ENCODE data around the gene ULK3. TPM values are rescaled to one million over a fixed set of nuclear protein-coding genes. Genes with fewer than 3 reads are reported as not detected.

ULK3 gene
- total and polyA plus RNA-seq, 2 of the 4 experiments (the other 2 are of a cell fraction) = 11.8 to 22.7 TPM

GRCh38 chr15:74825866-74826265, 17.1 kb downstream of the ULK3 start:
- H4K91ac ChIP-seq (ENCODE audit: insufficient read depth, low read depth, low read length) = no peak overlapping the region
- H3K79me1 ChIP-seq (ENCODE audit: low read depth in 1 of 2, low read length in 2 of 2) = no peaks in the 10 kb centered on the region
- H3K9ac ChIP-seq (ENCODE audit: low read depth, low read length) = no peak overlapping the region
- intact Hi-C loops (cut with micrococcal nuclease) (no loop called here), dilution Hi-C loops (cut with HindIII; ENCODE audit: low sequenced_read_pairs, unreplicated experiment) (no loop called here), in situ Hi-C loops (cut with MboI; ENCODE audit: low sequenced_read_pairs) (no loop called here)
- no peak overlapping the region for H3K4me2 ChIP-seq (ENCODE audit: low read depth, low read length)
- no peak for TF ChIP-seq BHLHE40 (IDR thresholded peaks at IDR 0.05; ENCODE audit: low read depth, low read length)
- TF ChIP-seq FOS (IDR thresholded peaks at IDR 0.05; ENCODE audit: low read depth, low read length) = no peak
- no peak for TF ChIP-seq MXI1 (IDR thresholded peaks at IDR 0.05; ENCODE audit: borderline replicate concordance, low read depth, low read length)
- no peak for TF ChIP-seq RCOR1 (IDR thresholded peaks at IDR 0.05; ENCODE audit: insufficient replicate concordance, low read length)
- TF ChIP-seq POLR2A (IDR thresholded peaks at IDR 0.05; ENCODE audit: low read depth, low read length) = no peak
- TF ChIP-seq CHD1 (IDR thresholded peaks at IDR 0.05; ENCODE audit: low read depth, low read length) = no peak
- no peak for TF ChIP-seq SMC3 (IDR thresholded peaks at IDR 0.05; ENCODE audit: low read depth, low read length)
- no peak for TF ChIP-seq CTCF (conservative IDR thresholded peaks at IDR 0.05; ENCODE audit: low read depth, low read length)
- TF ChIP-seq MAZ (IDR thresholded peaks at IDR 0.05; ENCODE audit: borderline replicate concordance, low read depth, low read length) = no peak
- no peak for TF ChIP-seq USF2 (IDR thresholded peaks at IDR 0.05; ENCODE audit: low read depth, low read length)
- no peak for TF ChIP-seq NFE2L2 (IDR thresholded peaks at IDR 0.05; ENCODE audit: low read depth, low read length)
- no peak for TF ChIP-seq RAD21 (IDR thresholded peaks at IDR 0.05; ENCODE audit: low read length)
- TF ChIP-seq CEBPB (IDR thresholded peaks at IDR 0.05; ENCODE audit: low read depth, low read length) = no peak
- TF ChIP-seq RFX5 (IDR thresholded peaks at IDR 0.05; ENCODE audit: low read depth, low read length) = no peak
- no peak for TF ChIP-seq MAFK (IDR thresholded peaks at IDR 0.05; ENCODE audit: low read depth, low read length)
- TF ChIP-seq ELK1 (IDR thresholded peaks at IDR 0.05; ENCODE audit: borderline replicate concordance, low read depth, low read length) = no peak
- H3K36me3 ChIP-seq (ENCODE audit: control insufficient read depth, insufficient read depth, low read length) = no peaks in the 10 kb centered on the region
- no peak for ATAC-seq (ENCODE audit: low read depth)
- no peaks in the 10 kb centered on the region for H3K4me1 ChIP-seq (ENCODE audit: control insufficient read depth, insufficient read depth, low read length)
- ChIA-PET CTCF (no interaction called here), POLR2A (ENCODE audit: unreplicated experiment) (no interaction called here)
- no peak for DNase-seq
- H3K14ac ChIP-seq (replicated peaks; ENCODE audit: low read depth, low read length) = no peak overlapping the region
- no peak overlapping the region for H2AFZ ChIP-seq (replicated peaks; ENCODE audit: low read length, poor library complexity)
- H3K23ac ChIP-seq (ENCODE audit: low read depth, low read length) = no peak overlapping the region
- no peaks in the 10 kb centered on the region for H3K9me1 ChIP-seq (ENCODE audit: insufficient read depth, low read length)
- H2AK5ac ChIP-seq (ENCODE audit: low read depth, low read length) = no peak overlapping the region
- H2BK15ac ChIP-seq (ENCODE audit: low read depth, low read length) = no peak overlapping the region
- no peak overlapping the region for H4K8ac ChIP-seq (ENCODE audit: low read depth in 2 of 2, low read length in 2 of 2)
- no peaks in the 10 kb centered on the region for H3K9me3 ChIP-seq (ENCODE audit: control insufficient read depth, insufficient read depth, low read length)
- no peak overlapping the region for H3K4ac ChIP-seq (ENCODE audit: low read depth, low read length)
- no peaks in the 10 kb centered on the region; the same call in 1 of the 2 replicates for H4K20me1 ChIP-seq (ENCODE audit: insufficient read depth, low read length)
- H2AK9ac ChIP-seq (replicated peaks; ENCODE audit: low read depth, low read length, poor library complexity) = no peak overlapping the region
- H2BK5ac ChIP-seq (ENCODE audit: low read depth, low read length, poor library complexity, severe bottlenecking) = no peak overlapping the region
- WGBS, 2 experiments (ENCODE audit: extremely low coverage in 2 of 2, insufficient read length in 1 of 2) = no CpG with 5 or more reads among the region's 10 CpGs
- H3K56ac ChIP-seq (ENCODE audit: extremely low read depth, insufficient read depth, low read length) = no peak overlapping the region
- no peak overlapping the region for H3K18ac ChIP-seq (ENCODE audit: low read depth, low read length)
- H3K27me3 ChIP-seq (ENCODE audit: control insufficient read depth, insufficient read depth, low read length) = peaks cover 66% of the 10 kb centered on the region
- no peak overlapping the region for H2BK120ac ChIP-seq (ENCODE audit: low read depth, low read length)
- H4K5ac ChIP-seq (ENCODE audit: low read depth, low read length) = no peak overlapping the region
- no peak overlapping the region for H3K27ac ChIP-seq (ENCODE audit: insufficient read depth, low read length)
- BruUV-seq (replicated peaks) = no TSS peak
- no peak overlapping the region for H3K4me3 ChIP-seq (ENCODE audit: insufficient read depth, low read depth, low read length)
- no peak overlapping the region for H2BK20ac ChIP-seq (ENCODE audit: low read depth, low read length)

All from IMR-90 (cell line).